NCI-H2171 treated with DMSO at 0.1 percent for 48 hours (cell line): ENCODE measurements around the gene PLGRKT.
"Not testable (repeated sequence)": the region's sequence is repeated elsewhere in the genome, so short reads cannot be mapped to it uniquely, and the experiment has no call there.

Experiments used
- DNase-seq: peaks from one replicate; lab custom pipeline; 2025; lab: John Stamatoyannopoulos, UW

PLGRKT gene

GRCh38 chr9:5375790-5376477 is 61.8 kb downstream of the PLGRKT start:
- DNase-seq: no peak

GRCh38 chr9:5375091-5375490 is 62.6 kb downstream of the PLGRKT start:
- no peak for DNase-seq

- no peak for DNase-seq
These were observed 73.3 kb downstream of the PLGRKT start for GRCh38 chr9:5364294-5365024.

GRCh38 chr9:5361326-5362010 is 76.3 kb downstream of the PLGRKT start:
- DNase-seq: no peak

- no peak for DNase-seq
These were observed 77.4 kb downstream of the PLGRKT start for GRCh38 chr9:5360341-5360740.

GRCh38 chr9:5357431-5358105 is 80.2 kb downstream of the PLGRKT start:
- DNase-seq: no peak

GRCh38 chr9:5355817-5356216 is 81.9 kb downstream of the PLGRKT start:
- DNase-seq: no peak

GRCh38 chr9:5355226-5355625 is 82.5 kb downstream of the PLGRKT start:
- no peak for DNase-seq

- DNase-seq: no peak
These were observed 83.5 kb downstream of the PLGRKT start for GRCh38 chr9:5354184-5354583.

GRCh38 chr9:5352637-5353248 is 85.0 kb downstream of the PLGRKT start:
- no peak for DNase-seq

GRCh38 chr9:5338992-5339981 is 98.4 kb downstream of the PLGRKT start, which contains the start of gene RLN1:
Gene RLN1, minus strand, starts transcription at chr9:5339876. Its CDS starts 130 bp downstream, at chr9:5339746.
- DNase-seq: not testable (repeated sequence)

- DNase-seq: no peak
These were observed 101.0 kb downstream of the PLGRKT start for GRCh38 chr9:5336688-5337087.

- DNase-seq: not testable (repeated sequence)
These were observed 106.4 kb downstream of the PLGRKT start for GRCh38 chr9:5331276-5331675.

- peak; percentile 17 for DNase-seq
These were observed 110.7 kb downstream of the PLGRKT start for GRCh38 chr9:5326893-5327548.

- no peak for DNase-seq
These were observed 111.5 kb downstream of the PLGRKT start for GRCh38 chr9:5326187-5326586.

GRCh38 chr9:5321601-5322000 is 116.1 kb downstream of the PLGRKT start:
- not testable (repeated sequence) for DNase-seq

- DNase-seq: no peak
These were observed 116.7 kb downstream of the PLGRKT start for GRCh38 chr9:5321058-5321457.

- DNase-seq: not testable (repeated sequence)
These were observed 121.3 kb downstream of the PLGRKT start for GRCh38 chr9:5316406-5316805.

- no peak for DNase-seq
These were observed 122.4 kb downstream of the PLGRKT start for GRCh38 chr9:5315187-5315923.
